K562 (cell line): ENCODE data around the gene C11orf52. TPM values are rescaled to one million over a fixed set of nuclear protein-coding genes. Genes with fewer than 3 reads are reported as not detected.

ENCODE experiments used
- BRD9 ChIP-seq: fragments of 450-650 bp; IDR thresholded peaks from 2 replicates; pipeline ENCODE4 v1.6.1; 2018; ENCODE audit warnings: low read depth; ENCODE audit not compliant: partially characterized antibody
- CBX3 ChIP-seq, 2 experiments: IDR thresholded peaks; 1 replicate in 1 of 2; 2 replicates in 1 of 2; pipeline ENCODE4 v1.6.1; 2012; ENCODE audit warnings: inconsistent platforms in 2 of 2, low read length in 2 of 2, borderline replicate concordance in 1 of 2, control low read depth in 1 of 2
- EHMT2 ChIP-seq: fragments of 450-650 bp; IDR thresholded peaks from 2 replicates; pipeline ENCODE4 v1.6.1; 2018; ENCODE audit warnings: antibody characterized with exemption
- ESRRB ChIP-seq: fragments of 250-450 bp; sonication (Bioruptor Pico); IDR thresholded peaks from 2 replicates; pipeline ENCODE4 v1.5.0; 2020; ENCODE audit warnings: mild to moderate bottlenecking, moderate library complexity, borderline replicate concordance
- NCOR1 ChIP-seq: fragments of 450-650 bp; IDR thresholded peaks from 2 replicates; pipeline ENCODE4 v1.6.1; 2016; ENCODE audit warnings: mild to moderate bottlenecking, moderate library complexity
- RBFOX2 ChIP-seq: fragments of 200-400 bp; formaldehyde crosslinking; IDR thresholded peaks from 2 replicates; pipeline ENCODE4 v1.6.1; 2017; ENCODE audit warnings: low read depth, mild to moderate bottlenecking, low read length, moderate library complexity
- SAP30 ChIP-seq: fragments of 200-600 bp; sonication (generic); IDR thresholded peaks from 2 replicates; pipeline ENCODE4 v1.6.1; 2012; ENCODE audit warnings: borderline replicate concordance, low read depth, mild to moderate bottlenecking, moderate library complexity, low read length, control low read depth, inconsistent platforms; ENCODE audit not compliant: insufficient read depth, poor library complexity, severe bottlenecking
- SOX6 ChIP-seq: fragments of 450-650 bp; IDR thresholded peaks from 2 replicates; pipeline ENCODE4 v1.6.1; 2014; ENCODE audit warnings: mild to moderate bottlenecking
- TRIM24 ChIP-seq, 2 experiments: fragments of 450-650 bp; IDR thresholded peaks; 2 replicates each; pipeline ENCODE4 v1.6.1; 2016
- ZC3H8 ChIP-seq: fragments of 450-650 bp; IDR thresholded peaks from 2 replicates; pipeline ENCODE4 v1.6.1; 2017
- ZFP36 ChIP-seq: fragments of 150-350 bp; IDR thresholded peaks from 2 replicates; pipeline ENCODE4 v1.6.1; 2018; ENCODE audit warnings: low read length, low read depth; ENCODE audit not compliant: partially characterized antibody
- ZNF140 ChIP-seq: fragments of 250-450 bp; sonication (Bioruptor Pico); IDR thresholded peaks from 2 replicates; pipeline ENCODE4 v1.8.0; 2021; ENCODE audit warnings: moderate library complexity, mild to moderate bottlenecking, inconsistent platforms
- ZNF445 ChIP-seq: fragments of 250-450 bp; sonication (Bioruptor Pico); IDR thresholded peaks from 2 replicates; pipeline ENCODE4 v1.4.0; 2020; ENCODE audit warnings: low read depth, mild to moderate bottlenecking, moderate library complexity
- polyA plus RNA-seq, 8 experiments: library from polyadenylated mRNA; depleted of rRNA in 4 of 8; stranded (reverse) in 5 of 8; unstranded in 3 of 8; fragments of >200 nt; fragmentation: Nextera tagmentation in 2 of 8; fragmentation: Illumina TruSeq in 1 of 8; extraction: Ambion mirVana in 2 of 8; extraction: Trizol in 1 of 8; gene quantifications; 2 replicates each; pipeline versions ENCODE4 v1.2.1 to v1.2.3, GENCODE V29; 2011 to 2014; ENCODE audit warnings: inconsistent platforms in 1 of 8, missing spikeins in 1 of 8
- total RNA-seq, 7 experiments: library from RNA; depleted of rRNA in 6 of 7; stranded (reverse); fragments of >200 nt in 6 of 7; fragmentation: Illumina TruSeq in 2 of 7; extraction: Trizol in 2 of 7; gene quantifications; 2 replicates each; pipeline versions ENCODE4 v1.2.1 to v1.2.3, GENCODE V29; 2011 to 2021; ENCODE audit warnings: low replicate concordance in 1 of 7
- TF ChIP-seq, protein P1 (sequence below): fragments of 450-650 bp; IDR thresholded peaks from 2 replicates; pipeline ENCODE4 v1.7.1; 2018; ENCODE audit warnings: mild to moderate bottlenecking, low read depth; ENCODE audit not compliant: partially characterized antibody
- TF ChIP-seq, protein P2 (sequence below): fragments of 250-450 bp; sonication (Bioruptor Pico); IDR thresholded peaks from 2 replicates; pipeline ENCODE4 v1.5.0; 2021
- TF ChIP-seq, protein P3 (sequence below): fragments of 250-450 bp; sonication (Bioruptor Pico); IDR thresholded peaks from 2 replicates; pipeline ENCODE4 v1.4.0; 2020
- TF ChIP-seq, protein P4 (sequence below): sonication (generic); formaldehyde crosslinking; IDR thresholded peaks from 2 replicates; pipeline ENCODE4 v1.8.1; 2022; ENCODE audit warnings: missing genetic modification reagents

C11orf52 gene
- total and polyA plus RNA-seq, 9 of the 15 experiments (the other 6 are each of a cell fraction or from before 2014, with no cell fraction given), result 0.29 to 2.9 (median 1.0) TPM

DNA sequence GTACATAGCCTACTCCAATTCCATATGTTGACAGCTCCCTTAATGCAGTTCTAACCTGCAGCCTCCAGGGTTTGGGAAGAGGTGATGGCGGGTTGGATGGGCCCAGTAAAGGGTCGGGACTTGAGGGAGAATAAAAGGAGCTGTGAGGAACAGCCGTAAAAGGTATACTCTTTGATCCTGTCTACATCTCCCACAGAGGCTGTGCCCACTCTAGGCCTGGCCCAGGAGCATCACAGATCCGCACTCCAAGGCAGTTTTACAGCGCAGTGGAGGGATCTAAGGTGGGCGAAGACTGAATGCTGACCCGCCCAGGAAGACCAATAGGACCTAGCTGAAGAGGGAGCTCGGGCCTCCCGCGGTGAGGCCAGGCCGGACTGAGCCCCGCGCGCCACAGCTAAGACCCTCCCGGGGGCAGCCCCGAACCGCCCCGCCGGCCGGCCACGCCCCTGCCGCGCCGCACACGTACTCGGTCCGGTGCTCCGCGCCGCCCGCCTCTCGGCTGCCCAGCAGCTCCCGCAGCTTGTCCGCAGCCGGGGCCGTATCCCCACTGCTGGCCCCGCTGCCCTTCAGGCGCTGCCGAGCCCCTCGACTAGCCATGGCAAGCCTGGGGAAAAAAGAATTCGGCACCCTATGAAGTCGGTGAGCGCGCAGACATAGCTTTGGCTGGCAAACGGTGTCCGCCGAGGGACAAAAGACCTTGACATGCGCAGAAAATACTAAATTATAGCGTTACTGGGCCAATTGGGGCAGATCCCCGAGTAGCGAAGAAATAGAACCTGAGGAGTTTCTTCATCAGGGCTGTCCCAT, 47.6 kb upstream of the C11orf52 start, which contains the start of gene ALG9 (continued):
- TF ChIP-seq SOX6 (peak; percentile 35; the same call in 1 of the 2 replicates), ZNF140 (no peak), SAP30 (peak; percentile 82), ZNF445 (CRISPR knock-in tag) (no peak), EHMT2 (peak; percentile 86), CBX3 (IDR thresholded peaks at IDR 0.05; ENCODE audit: borderline replicate concordance in 1 of 2, low read length in 2 of 2) (no peak), ESRRB (CRISPR knock-in tag) (no peak), TRIM24 (IDR thresholded peaks at IDR 0.05) (peak in 1 of 2 experiments; percentile 44; a peak in 1 of 4 replicates), RBFOX2 (peak; percentile 86), BRD9 (no peak), ZC3H8 (no peak), NCOR1 (no peak), ZFP36 (no peak)
- TF ChIP-seq, protein P1, sequence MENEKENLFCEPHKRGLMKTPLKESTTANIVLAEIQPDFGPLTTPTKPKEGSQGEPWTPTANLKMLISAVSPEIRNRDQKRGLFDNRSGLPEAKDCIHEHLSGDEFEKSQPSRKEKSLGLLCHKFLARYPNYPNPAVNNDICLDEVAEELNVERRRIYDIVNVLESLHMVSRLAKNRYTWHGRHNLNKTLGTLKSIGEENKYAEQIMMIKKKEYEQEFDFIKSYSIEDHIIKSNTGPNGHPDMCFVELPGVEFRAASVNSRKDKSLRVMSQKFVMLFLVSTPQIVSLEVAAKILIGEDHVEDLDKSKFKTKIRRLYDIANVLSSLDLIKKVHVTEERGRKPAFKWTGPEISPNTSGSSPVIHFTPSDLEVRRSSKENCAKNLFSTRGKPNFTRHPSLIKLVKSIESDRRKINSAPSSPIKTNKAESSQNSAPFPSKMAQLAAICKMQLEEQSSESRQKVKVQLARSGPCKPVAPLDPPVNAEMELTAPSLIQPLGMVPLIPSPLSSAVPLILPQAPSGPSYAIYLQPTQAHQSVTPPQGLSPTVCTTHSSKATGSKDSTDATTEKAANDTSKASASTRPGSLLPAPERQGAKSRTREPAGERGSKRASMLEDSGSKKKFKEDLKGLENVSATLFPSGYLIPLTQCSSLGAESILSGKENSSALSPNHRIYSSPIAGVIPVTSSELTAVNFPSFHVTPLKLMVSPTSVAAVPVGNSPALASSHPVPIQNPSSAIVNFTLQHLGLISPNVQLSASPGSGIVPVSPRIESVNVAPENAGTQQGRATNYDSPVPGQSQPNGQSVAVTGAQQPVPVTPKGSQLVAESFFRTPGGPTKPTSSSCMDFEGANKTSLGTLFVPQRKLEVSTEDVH, result no peak
- TF ChIP-seq, protein P2, sequence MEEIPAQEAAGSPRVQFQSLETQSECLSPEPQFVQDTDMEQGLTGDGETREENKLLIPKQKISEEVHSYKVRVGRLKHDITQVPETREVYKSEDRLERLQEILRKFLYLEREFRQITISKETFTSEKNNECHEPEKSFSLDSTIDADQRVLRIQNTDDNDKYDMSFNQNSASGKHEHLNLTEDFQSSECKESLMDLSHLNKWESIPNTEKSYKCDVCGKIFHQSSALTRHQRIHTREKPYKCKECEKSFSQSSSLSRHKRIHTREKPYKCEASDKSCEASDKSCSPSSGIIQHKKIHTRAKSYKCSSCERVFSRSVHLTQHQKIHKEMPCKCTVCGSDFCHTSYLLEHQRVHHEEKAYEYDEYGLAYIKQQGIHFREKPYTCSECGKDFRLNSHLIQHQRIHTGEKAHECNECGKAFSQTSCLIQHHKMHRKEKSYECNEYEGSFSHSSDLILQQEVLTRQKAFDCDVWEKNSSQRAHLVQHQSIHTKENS (CRISPR knock-in tag), result no peak
- TF ChIP-seq, protein P3, sequence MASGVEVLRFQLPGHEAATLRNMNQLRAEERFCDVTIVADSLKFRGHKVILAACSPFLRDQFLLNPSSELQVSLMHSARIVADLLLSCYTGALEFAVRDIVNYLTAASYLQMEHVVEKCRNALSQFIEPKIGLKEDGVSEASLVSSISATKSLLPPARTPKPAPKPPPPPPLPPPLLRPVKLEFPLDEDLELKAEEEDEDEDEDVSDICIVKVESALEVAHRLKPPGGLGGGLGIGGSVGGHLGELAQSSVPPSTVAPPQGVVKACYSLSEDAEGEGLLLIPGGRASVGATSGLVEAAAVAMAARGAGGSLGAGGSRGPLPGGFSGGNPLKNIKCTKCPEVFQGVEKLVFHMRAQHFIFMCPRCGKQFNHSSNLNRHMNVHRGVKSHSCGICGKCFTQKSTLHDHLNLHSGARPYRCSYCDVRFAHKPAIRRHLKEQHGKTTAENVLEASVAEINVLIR, result peak; percentile 19; the same call in 1 of the 2 replicates
- TF ChIP-seq, protein P4, sequence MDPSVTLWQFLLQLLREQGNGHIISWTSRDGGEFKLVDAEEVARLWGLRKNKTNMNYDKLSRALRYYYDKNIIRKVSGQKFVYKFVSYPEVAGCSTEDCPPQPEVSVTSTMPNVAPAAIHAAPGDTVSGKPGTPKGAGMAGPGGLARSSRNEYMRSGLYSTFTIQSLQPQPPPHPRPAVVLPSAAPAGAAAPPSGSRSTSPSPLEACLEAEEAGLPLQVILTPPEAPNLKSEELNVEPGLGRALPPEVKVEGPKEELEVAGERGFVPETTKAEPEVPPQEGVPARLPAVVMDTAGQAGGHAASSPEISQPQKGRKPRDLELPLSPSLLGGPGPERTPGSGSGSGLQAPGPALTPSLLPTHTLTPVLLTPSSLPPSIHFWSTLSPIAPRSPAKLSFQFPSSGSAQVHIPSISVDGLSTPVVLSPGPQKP (CRISPR knock-in tag), result no peak
